BLaER1 (cell line): ENCODE measurements around the gene KCTD16.

Source experiments
- H3K27ac ChIP-seq: shearing (Covaris generic); formaldehyde crosslinking; 2 replicates; pipeline ENCODE4 v1.8.1; 2022
- H3K27me3 ChIP-seq: shearing (Covaris generic); formaldehyde crosslinking; 2 replicates; pipeline ENCODE4 v1.8.1; 2022
- H3K36me3 ChIP-seq: shearing (Covaris generic); formaldehyde crosslinking; 2 replicates; pipeline ENCODE4 v1.8.1; 2022
- H3K4me1 ChIP-seq: shearing (Covaris generic); formaldehyde crosslinking; 2 replicates; pipeline ENCODE4 v1.8.1; 2022
- H3K4me2 ChIP-seq: shearing (Covaris generic); formaldehyde crosslinking; 2 replicates; pipeline ENCODE4 v1.8.1; 2022
- H3K4me3 ChIP-seq: shearing (Covaris generic); formaldehyde crosslinking; 2 replicates; pipeline ENCODE4 v1.8.1; 2022
- H3K9ac ChIP-seq: shearing (Covaris generic); formaldehyde crosslinking; 2 replicates; pipeline ENCODE4 v1.8.1; 2022
- H3K9me3 ChIP-seq: shearing (Covaris generic); formaldehyde crosslinking; 2 replicates; pipeline ENCODE4 v1.8.1; 2022
- H4K20me1 ChIP-seq: shearing (Covaris generic); formaldehyde crosslinking; 2 replicates; pipeline ENCODE4 v1.8.1; 2022
- Cebpa-rat ChIP-seq: shearing (Covaris generic); IDR thresholded peaks from 2 replicates; pipeline ENCODE4 v1.8.1; 2022

KCTD16 gene

DNA sequence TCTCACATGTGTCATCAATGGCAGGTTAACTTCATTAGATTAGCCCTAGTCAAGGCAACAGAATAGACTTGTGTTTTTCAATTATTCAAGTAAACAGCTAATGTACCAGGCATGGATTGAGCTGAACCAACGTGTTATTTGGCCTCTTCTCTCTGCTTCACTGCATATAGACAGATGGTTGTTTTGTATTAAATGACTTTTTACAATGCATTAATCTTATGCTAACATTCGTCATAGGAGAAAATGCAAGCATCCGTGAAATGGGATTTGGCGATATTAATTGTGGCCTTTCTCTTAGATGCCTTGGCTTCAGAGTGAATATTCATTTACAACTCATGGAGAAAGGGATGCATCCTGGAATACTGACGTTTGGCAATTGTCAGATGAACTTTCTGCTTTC, 208.0 kb downstream of the KCTD16 start:
- H3K4me1 ChIP-seq: no peaks in the 10 kb centered on the region
- no peaks in the 10 kb centered on the region for H3K27me3 ChIP-seq
- peaks cover 8% of the 10 kb centered on the region for H3K9me3 ChIP-seq
- H3K36me3 ChIP-seq: no peaks in the 10 kb centered on the region
- no peak overlapping the region for H3K9ac ChIP-seq
- H3K27ac ChIP-seq: no peak overlapping the region
- no peak for TF ChIP-seq Cebpa-rat
- H4K20me1 ChIP-seq: no peaks in the 10 kb centered on the region
- no peak overlapping the region for H3K4me3 ChIP-seq
- no peak overlapping the region for H3K4me2 ChIP-seq

DNA sequence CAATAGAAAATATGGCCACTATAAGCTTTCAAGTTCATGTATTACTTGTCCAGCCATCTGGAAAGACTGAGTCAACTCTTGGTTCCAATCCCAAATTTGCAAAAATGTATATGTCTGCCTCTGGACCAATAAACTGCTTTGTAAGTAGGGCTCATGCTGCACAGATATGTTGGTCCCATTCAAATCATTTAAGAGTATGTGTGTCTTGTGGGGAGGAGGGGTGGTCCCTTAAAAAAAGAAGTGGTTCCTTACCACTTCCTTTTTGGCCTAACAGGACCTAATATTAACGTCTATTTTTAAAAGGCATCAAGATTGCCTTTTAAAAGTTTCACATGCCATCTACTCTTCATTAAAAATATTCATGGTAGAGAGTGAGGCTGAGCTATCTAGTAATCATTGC, 214.9 kb downstream of the KCTD16 start:
- H3K4me2 ChIP-seq: peak overlapping the region; percentile 38

DNA sequence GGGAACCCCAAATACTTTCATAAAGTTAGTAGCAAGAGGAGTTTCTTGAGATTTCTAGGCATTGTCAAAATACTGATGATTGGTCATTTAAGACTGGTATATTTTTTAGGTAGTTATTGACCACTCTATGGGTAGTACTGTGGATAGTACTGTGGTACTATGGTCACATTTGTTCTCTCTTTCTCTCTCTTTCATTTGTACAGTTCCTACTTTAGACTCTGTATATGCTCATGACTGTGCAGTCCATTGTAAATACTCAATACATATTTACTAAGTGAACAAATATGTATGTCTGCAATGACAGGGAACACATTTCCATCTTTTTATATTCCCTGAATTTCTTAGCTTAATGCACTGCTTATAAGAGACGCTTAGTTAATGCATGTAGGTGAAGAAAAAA, 215.6 kb downstream of the KCTD16 start:
- peaks cover 4% of the 10 kb centered on the region for H3K9me3 ChIP-seq
- no peaks in the 10 kb centered on the region for H4K20me1 ChIP-seq
- TF ChIP-seq Cebpa-rat: no peak
- H3K4me2 ChIP-seq: peak overlapping the region; percentile 38
- H3K4me3 ChIP-seq: no peak overlapping the region
- H3K27me3 ChIP-seq: no peaks in the 10 kb centered on the region
- H3K27ac ChIP-seq: no peak overlapping the region
- H3K9ac ChIP-seq: no peak overlapping the region
- H3K4me1 ChIP-seq: peaks cover 12% of the 10 kb centered on the region
- H3K36me3 ChIP-seq: no peaks in the 10 kb centered on the region

More for the DNA sequence above, 214.9 kb downstream of the KCTD16 start:
- Histone ChIP-seq H3K9ac (no peak overlapping the region), H3K9me3 (peaks cover 8% of the 10 kb centered on the region), H3K27me3 (no peaks in the 10 kb centered on the region), H3K4me3 (no peak overlapping the region), H3K4me1 (peaks cover 12% of the 10 kb centered on the region), H3K27ac (no peak overlapping the region), H4K20me1 (no peaks in the 10 kb centered on the region), H3K36me3 (no peaks in the 10 kb centered on the region)
- no peak for TF ChIP-seq Cebpa-rat

DNA sequence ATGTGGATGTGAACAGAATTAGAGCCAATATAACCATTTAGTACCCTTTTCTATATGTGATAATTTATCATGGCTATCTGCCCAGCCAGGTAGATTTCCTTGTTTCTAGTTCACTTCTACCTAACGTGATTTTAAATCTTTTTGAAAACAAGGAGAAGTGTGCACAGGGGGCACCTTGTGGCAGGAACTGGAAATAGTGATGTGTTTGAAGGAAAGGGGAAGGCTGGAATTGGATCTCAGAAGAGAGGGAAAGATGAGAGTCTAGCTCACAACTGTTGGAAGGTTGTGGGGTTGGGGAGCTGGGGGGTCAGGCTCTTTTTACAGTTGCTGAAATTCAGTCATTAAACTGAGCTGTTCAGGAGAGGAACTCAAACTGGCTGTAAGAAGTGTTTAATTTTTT, 219.5 kb downstream of the KCTD16 start:
- Histone ChIP-seq H3K4me1 (peaks cover 11% of the 10 kb centered on the region), H3K4me3 (no peak overlapping the region), H3K9me3 (no peaks in the 10 kb centered on the region), H3K27ac (no peak overlapping the region), H3K9ac (no peak overlapping the region), H4K20me1 (no peaks in the 10 kb centered on the region), H3K4me2 (no peak overlapping the region), H3K27me3 (no peaks in the 10 kb centered on the region), H3K36me3 (no peaks in the 10 kb centered on the region)
- no peak for TF ChIP-seq Cebpa-rat

DNA sequence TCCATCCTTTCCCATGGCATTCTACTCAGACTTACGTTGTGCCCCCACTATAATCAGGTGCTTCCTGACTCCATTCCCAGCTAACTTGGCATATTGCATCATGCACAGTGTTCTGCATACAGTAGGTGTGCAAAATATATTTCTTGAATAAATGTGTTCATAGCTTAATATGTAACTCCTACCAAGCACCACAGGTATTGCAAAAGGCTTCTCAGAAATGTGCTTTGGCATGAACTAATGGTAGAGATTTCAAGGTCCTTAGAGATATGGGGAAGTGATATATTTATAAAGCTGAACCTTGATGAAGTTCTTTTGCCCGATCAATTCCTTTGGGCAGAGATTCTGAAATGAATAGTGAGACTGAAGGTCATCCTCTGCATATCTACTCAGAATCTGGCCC, 220.4 kb downstream of the KCTD16 start:
- no peak for TF ChIP-seq Cebpa-rat
- H3K9me3 ChIP-seq: no peaks in the 10 kb centered on the region
- H3K9ac ChIP-seq: no peak overlapping the region

DNA sequence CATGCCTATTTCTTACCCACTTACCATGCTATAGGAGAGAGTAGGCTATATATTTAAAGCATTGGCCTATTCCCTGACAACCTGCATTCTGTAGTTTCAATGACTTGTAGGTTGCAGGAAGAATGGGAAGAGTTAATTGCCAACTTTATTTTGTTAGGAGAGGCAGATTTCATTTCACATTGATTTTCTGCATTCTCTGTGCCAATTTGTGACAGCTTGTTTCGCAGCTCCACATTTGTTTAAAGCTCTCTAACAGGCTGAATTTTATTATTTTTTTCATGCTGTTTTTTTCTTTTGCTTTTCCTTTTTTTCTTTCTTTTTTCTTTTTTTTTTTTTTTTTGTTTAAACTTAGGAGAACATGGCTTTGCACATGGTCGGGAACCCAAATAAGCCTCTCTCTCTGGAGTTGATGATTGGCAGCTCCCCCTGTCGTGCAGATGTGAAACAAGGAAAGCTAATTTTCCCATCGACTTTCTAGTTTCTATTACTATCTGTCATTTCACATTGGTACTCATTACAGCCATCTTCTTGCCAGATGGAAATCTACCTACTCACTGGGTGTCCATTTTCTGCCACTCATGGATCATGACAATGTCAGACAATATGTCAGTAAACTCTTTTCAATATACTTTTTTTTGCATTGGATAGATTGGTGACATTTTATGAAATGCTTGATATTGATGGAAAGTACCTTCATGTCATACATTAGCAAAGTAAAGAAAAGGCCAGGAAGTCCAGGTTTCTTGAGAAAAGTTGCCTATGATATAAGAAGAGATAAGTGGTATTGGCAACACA, 223.2 kb downstream of the KCTD16 start:
- no peak for TF ChIP-seq Cebpa-rat
- Histone ChIP-seq H3K4me1 (no peaks in the 10 kb centered on the region), H3K9me3 (no peaks in the 10 kb centered on the region), H4K20me1 (no peaks in the 10 kb centered on the region), H3K27ac (no peak overlapping the region), H3K27me3 (no peaks in the 10 kb centered on the region), H3K9ac (no peak overlapping the region), H3K36me3 (no peaks in the 10 kb centered on the region), H3K4me2 (no peak overlapping the region), H3K4me3 (no peak overlapping the region)

More for the DNA sequence above, 220.4 kb downstream of the KCTD16 start:
- peaks cover 2% of the 10 kb centered on the region; the same call in 1 of the 2 replicates for H3K4me1 ChIP-seq
- no peaks in the 10 kb centered on the region for H3K27me3 ChIP-seq
- no peak overlapping the region for H3K4me3 ChIP-seq
- no peak overlapping the region for H3K27ac ChIP-seq
- no peaks in the 10 kb centered on the region for H4K20me1 ChIP-seq
- H3K4me2 ChIP-seq: no peak overlapping the region
- H3K36me3 ChIP-seq: no peaks in the 10 kb centered on the region

DNA sequence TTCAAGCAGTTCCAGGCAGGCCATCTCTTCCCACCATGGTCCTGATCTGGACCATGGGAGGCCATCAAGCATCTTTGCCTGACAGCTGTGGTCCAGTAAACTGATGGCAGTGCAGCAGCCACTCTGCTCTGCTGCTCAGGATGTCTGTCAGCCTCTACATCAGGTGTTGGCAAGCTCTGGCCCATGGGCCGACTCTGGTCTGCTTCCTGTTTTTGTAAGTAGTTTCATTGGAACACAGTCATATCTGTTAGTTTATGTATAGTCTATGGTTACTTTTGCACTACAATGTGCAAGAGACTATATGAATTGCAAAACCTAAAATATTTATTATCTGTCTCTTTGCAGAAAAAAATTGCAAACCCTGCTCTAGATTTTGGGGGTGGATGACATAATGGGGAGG, 225.0 kb downstream of the KCTD16 start:
- Histone ChIP-seq H3K36me3 (no peaks in the 10 kb centered on the region), H3K27ac (no peak overlapping the region), H3K9me3 (no peaks in the 10 kb centered on the region), H3K27me3 (no peaks in the 10 kb centered on the region), H3K4me1 (no peaks in the 10 kb centered on the region), H3K9ac (no peak overlapping the region), H3K4me3 (no peak overlapping the region), H4K20me1 (no peaks in the 10 kb centered on the region), H3K4me2 (no peak overlapping the region)
- TF ChIP-seq Cebpa-rat: no peak

DNA sequence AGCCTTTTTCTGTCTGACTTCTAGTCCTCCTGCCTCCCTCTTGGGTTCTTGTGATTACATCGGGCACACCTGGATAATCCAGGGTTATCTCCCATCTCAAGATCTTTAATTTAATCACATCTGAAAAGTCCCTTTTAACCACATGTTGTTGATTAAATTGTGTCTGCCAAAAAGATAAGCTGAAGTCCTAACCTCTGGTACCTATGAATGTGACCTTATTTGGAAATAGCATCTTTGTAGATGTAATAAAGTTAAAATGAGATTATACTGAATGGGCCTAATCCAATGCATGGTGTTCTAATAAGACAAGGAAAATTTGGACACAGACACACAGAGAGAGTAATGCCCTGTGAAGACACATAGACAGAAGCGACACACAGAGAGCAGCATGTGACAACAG, 232.4 kb downstream of the KCTD16 start:
- no peaks in the 10 kb centered on the region for H3K36me3 ChIP-seq
- no peak overlapping the region for H3K4me3 ChIP-seq
- no peak for TF ChIP-seq Cebpa-rat
- no peaks in the 10 kb centered on the region for H3K9me3 ChIP-seq
- no peaks in the 10 kb centered on the region for H4K20me1 ChIP-seq
- no peaks in the 10 kb centered on the region for H3K27me3 ChIP-seq
- H3K9ac ChIP-seq: no peak overlapping the region
- H3K4me2 ChIP-seq: no peak overlapping the region
- H3K4me1 ChIP-seq: no peaks in the 10 kb centered on the region
- no peak overlapping the region for H3K27ac ChIP-seq

DNA sequence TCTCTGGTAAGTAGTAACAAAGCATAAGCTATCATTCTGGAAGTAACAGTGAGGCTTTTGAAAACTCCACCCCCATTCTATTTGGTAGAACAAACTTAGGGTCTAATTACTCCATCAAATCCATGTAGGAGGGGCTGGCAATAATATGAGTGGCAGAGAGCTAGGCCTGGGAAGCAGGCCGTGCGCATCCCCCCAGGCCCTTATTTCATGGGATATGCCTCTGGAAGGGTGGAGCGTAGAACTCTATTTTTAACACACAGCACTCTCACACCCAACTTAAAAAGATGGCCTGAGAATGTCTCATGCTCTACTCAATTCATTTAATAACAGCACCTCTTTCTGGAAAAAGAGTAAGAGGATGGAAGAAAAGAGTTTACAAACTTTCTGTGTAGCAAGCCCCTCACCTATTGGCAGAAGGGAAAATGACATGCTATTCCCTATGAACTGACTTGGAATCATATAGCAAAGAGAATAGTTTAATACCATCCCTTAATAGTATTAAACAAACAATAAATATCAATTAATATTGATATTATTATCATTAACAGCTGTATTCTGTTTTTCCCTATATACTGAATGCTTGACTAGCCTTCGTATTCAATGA, 233.2 kb downstream of the KCTD16 start:
- Histone ChIP-seq H4K20me1 (no peaks in the 10 kb centered on the region), H3K4me1 (no peaks in the 10 kb centered on the region), H3K36me3 (no peaks in the 10 kb centered on the region), H3K27ac (no peak overlapping the region), H3K27me3 (no peaks in the 10 kb centered on the region), H3K9me3 (no peaks in the 10 kb centered on the region), H3K4me3 (no peak overlapping the region), H3K4me2 (no peak overlapping the region), H3K9ac (no peak overlapping the region)
- no peak for TF ChIP-seq Cebpa-rat

DNA sequence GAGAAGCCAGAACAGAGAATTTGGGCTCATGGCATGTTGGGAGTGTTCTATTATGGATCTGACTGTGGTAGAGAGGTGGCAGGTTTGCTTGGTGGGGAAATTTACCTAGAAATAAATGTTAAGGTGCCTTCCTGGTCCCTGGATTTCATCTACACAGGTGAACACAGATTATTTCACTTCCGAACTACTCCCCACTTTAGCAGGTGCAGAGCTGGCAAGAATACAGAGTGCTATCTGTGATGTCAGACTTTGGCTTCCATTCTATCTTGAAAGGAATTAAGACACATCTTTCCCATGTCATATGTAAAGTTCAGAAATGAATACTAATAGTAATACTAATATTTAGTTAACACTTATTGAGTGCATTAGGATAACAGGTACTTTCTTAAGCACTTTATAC, 234.0 kb downstream of the KCTD16 start:
- H3K36me3 ChIP-seq: no peaks in the 10 kb centered on the region
- H3K9me3 ChIP-seq: no peaks in the 10 kb centered on the region
- no peak overlapping the region for H3K27ac ChIP-seq
- H3K4me3 ChIP-seq: no peak overlapping the region
- H3K27me3 ChIP-seq: no peaks in the 10 kb centered on the region
- TF ChIP-seq Cebpa-rat: no peak
- H4K20me1 ChIP-seq: no peaks in the 10 kb centered on the region
- H3K4me2 ChIP-seq: no peak overlapping the region
- no peaks in the 10 kb centered on the region for H3K4me1 ChIP-seq
- no peak overlapping the region for H3K9ac ChIP-seq
